GM21423 (cell line): ENCODE data around the gene DTNB.
"Not testable (repeated sequence)": the region's sequence is repeated elsewhere in the genome, so short reads cannot be mapped to it uniquely, and the experiment has no call there.

Experiments
- ATAC-seq: cut with Tn5 transposase; IDR thresholded peaks from one replicate; pipeline ENCODE4 v1.9.1; 2021; ENCODE audit warnings: mild to moderate bottlenecking, moderate library complexity; ENCODE audit not compliant: unreplicated experiment

Gene DTNB

GRCh38 chr2:25633801-25634200 lies 39.6 kb downstream of the DTNB start:
- ATAC-seq, result not testable (repeated sequence)

GRCh38 chr2:25632396-25632795 lies 41.0 kb downstream of the DTNB start:
- no peak for ATAC-seq

- ATAC-seq, result no peak
These were observed 48.7 kb downstream of the DTNB start for GRCh38 chr2:25624635-25625034.

- ATAC-seq, result no peak
These were observed 50.0 kb downstream of the DTNB start for GRCh38 chr2:25623361-25623760.

- no peak for ATAC-seq
These were observed 52.7 kb downstream of the DTNB start for GRCh38 chr2:25620711-25621110.

- no peak for ATAC-seq
These were observed 53.3 kb downstream of the DTNB start for GRCh38 chr2:25620077-25620476.

GRCh38 chr2:25619185-25619584 lies 54.2 kb downstream of the DTNB start:
- no peak for ATAC-seq

- no peak for ATAC-seq
These were observed 54.7 kb downstream of the DTNB start for GRCh38 chr2:25618676-25619075.

GRCh38 chr2:25617948-25618646 lies 55.3 kb downstream of the DTNB start:
- ATAC-seq, result no peak

GRCh38 chr2:25615920-25616319 lies 57.5 kb downstream of the DTNB start:
- ATAC-seq, result no peak

GRCh38 chr2:25615386-25615785 lies 58.0 kb downstream of the DTNB start:
- no peak for ATAC-seq

GRCh38 chr2:25614711-25615110 lies 58.7 kb downstream of the DTNB start:
- no peak for ATAC-seq

- ATAC-seq, result no peak
These were observed 64.7 kb downstream of the DTNB start for GRCh38 chr2:25608718-25609117.

- no peak for ATAC-seq
These were observed 66.5 kb downstream of the DTNB start for GRCh38 chr2:25606892-25607291.

GRCh38 chr2:25602333-25602723 lies 71.0 kb downstream of the DTNB start:
- no peak for ATAC-seq

GRCh38 chr2:25601711-25602332 lies 71.6 kb downstream of the DTNB start:
- not testable (repeated sequence) for ATAC-seq

GRCh38 chr2:25598911-25599310 lies 74.5 kb downstream of the DTNB start:
- no peak for ATAC-seq

GRCh38 chr2:25598332-25598731 lies 75.0 kb downstream of the DTNB start:
- no peak for ATAC-seq

- no peak for ATAC-seq
These were observed 75.5 kb downstream of the DTNB start for GRCh38 chr2:25597881-25598280.

- no peak for ATAC-seq
These were observed 76.7 kb downstream of the DTNB start for GRCh38 chr2:25596516-25597244.

GRCh38 chr2:25595393-25595792 lies 78.0 kb downstream of the DTNB start:
- ATAC-seq, result no peak

- ATAC-seq, result no peak
These were observed 78.4 kb downstream of the DTNB start for GRCh38 chr2:25594991-25595390.
